Fibroblast of lung (primary cell): ENCODE measurements around the gene RNF112.

Source experiments
- CTCF ChIP-seq, 2 donors: IDR thresholded peaks in 1 of 2; conservative IDR thresholded peaks in 1 of 2; 1 replicate in 1 of 2; 2 replicates in 1 of 2; pipeline ENCODE4 v1.5.1; 2011 to 2012; ENCODE audit warnings: low read length in 2 of 2, control low read depth in 1 of 2, inconsistent platforms in 1 of 2, low read depth in 1 of 2, mild to moderate bottlenecking in 1 of 2
- EZH2 ChIP-seq: IDR thresholded peaks from 2 replicates; pipeline ENCODE4 v1.5.1; 2012; ENCODE audit warnings: low read length, control low read depth, mild to moderate bottlenecking; ENCODE audit errors: missing control alignments

DNA sequence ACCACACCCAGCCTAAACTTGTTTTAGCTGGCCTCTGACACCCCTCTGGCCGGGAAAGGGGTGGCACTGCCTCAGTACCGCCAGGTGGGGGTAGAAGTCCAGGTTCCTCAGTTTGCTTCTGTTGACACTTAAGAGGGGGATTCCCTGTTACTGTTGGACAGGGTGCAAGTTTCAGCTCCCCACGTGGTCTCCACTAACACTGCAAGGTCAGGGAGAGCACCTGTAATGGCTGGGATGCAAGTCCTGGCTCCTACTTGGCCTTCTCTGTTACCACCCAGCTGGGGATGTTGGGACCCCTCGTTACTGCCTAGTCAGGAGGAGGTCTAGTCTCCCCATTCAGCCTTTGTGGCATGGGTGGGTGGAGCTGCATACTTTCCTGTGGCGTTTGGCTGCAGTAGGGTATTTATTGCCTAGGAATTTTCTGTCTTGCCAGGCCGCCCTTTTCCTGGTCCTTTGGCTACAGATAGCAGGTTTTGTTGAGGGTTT, 13.4 kb upstream of the RNF112 start:
- TF ChIP-seq CTCF (conservative IDR thresholded peaks at IDR 0.05 in 1 of 2, IDR thresholded peaks at IDR 0.05 in 1 of 2; ENCODE audit: low read depth in 1 of 2, low read length in 2 of 2) (no peak), EZH2 (no peak)
